K562 (cell line): ENCODE measurements around the gene C10orf95. TPM values are rescaled to one million over a fixed set of nuclear protein-coding genes. Genes with fewer than 3 reads are reported as not detected.

Experiments used
- FOXP1 ChIP-seq: sonication (generic); formaldehyde crosslinking; IDR thresholded peaks from 2 replicates; pipeline ENCODE4 v1.8.0; 2022; ENCODE audit warnings: mild to moderate bottlenecking, missing genetic modification reagents
- GABPB1 ChIP-seq: sonication (generic); formaldehyde crosslinking; IDR thresholded peaks from 2 replicates; pipeline ENCODE4 v1.8.0; 2022; ENCODE audit warnings: mild to moderate bottlenecking, missing genetic modification reagents
- GATAD2B ChIP-seq: fragments of 450-650 bp; IDR thresholded peaks from 2 replicates; pipeline ENCODE4 v1.6.1; 2017; ENCODE audit warnings: mild to moderate bottlenecking, borderline replicate concordance
- ILK ChIP-seq: fragments of 450-650 bp; IDR thresholded peaks from 2 replicates; pipeline ENCODE4 v1.6.1; 2016; ENCODE audit warnings: missing genetic modification characterization, low read depth, mild to moderate bottlenecking, missing compliant biosample characterization, moderate library complexity, borderline replicate concordance
- MGA ChIP-seq: fragments of 450-650 bp; IDR thresholded peaks from 2 replicates; pipeline ENCODE4 v1.6.1; 2016; ENCODE audit warnings: mild to moderate bottlenecking, moderate library complexity
- SMAD2 ChIP-seq: fragments of 150-350 bp; IDR thresholded peaks from 2 replicates; pipeline ENCODE4 v1.6.1; 2014; ENCODE audit warnings: low read depth, mild to moderate bottlenecking, low read length
- SPI1 ChIP-seq: IDR thresholded peaks from 2 replicates; pipeline ENCODE4 v1.6.1; 2011; ENCODE audit warnings: low read depth, low read length, control low read depth, borderline replicate concordance
- SREBF1 ChIP-seq: fragments of 150-350 bp; IDR thresholded peaks from 2 replicates; pipeline ENCODE4 v1.6.1; 2014; ENCODE audit warnings: antibody characterized with exemption, low read depth, low read length, borderline replicate concordance
- TAF1 ChIP-seq: IDR thresholded peaks from 2 replicates; pipeline ENCODE4 v1.6.1; 2011; ENCODE audit warnings: mild to moderate bottlenecking, low read length, moderate library complexity; ENCODE audit not compliant: insufficient read depth, control insufficient read depth, severe bottlenecking; ENCODE audit errors: extremely low read depth
- U2AF1 ChIP-seq: fragments of 200-400 bp; formaldehyde crosslinking; optimal IDR thresholded peaks from 2 replicates; pipeline ENCODE3; 2017; ENCODE audit warnings: mild to moderate bottlenecking, low read depth, low read length, moderate library complexity
- ZBTB17 ChIP-seq: fragments of 450-650 bp; formaldehyde crosslinking; IDR thresholded peaks from 2 replicates; pipeline ENCODE4 v1.4.0; 2020; ENCODE audit warnings: mild to moderate bottlenecking
- ZBTB33 ChIP-seq: sonication (generic); formaldehyde crosslinking; IDR thresholded peaks from 2 replicates; pipeline ENCODE4 v1.8.1; 2023; ENCODE audit warnings: mild to moderate bottlenecking, missing genetic modification reagents
- ZKSCAN3 ChIP-seq: fragments of 250-450 bp; sonication (Bioruptor Pico); IDR thresholded peaks from 2 replicates; pipeline ENCODE4 v1.4.0; 2020
- polyA plus RNA-seq, 8 experiments: library from polyadenylated mRNA; depleted of rRNA in 4 of 8; stranded (reverse) in 5 of 8; unstranded in 3 of 8; fragments of >200 nt; fragmentation: Nextera tagmentation in 2 of 8; fragmentation: Illumina TruSeq in 1 of 8; extraction: Ambion mirVana in 2 of 8; extraction: Trizol in 1 of 8; gene quantifications; 2 replicates each; pipeline versions ENCODE4 v1.2.1 to v1.2.3, GENCODE V29; 2011 to 2014; ENCODE audit warnings: inconsistent platforms in 1 of 8, missing spikeins in 1 of 8
- total RNA-seq, 7 experiments: library from RNA; depleted of rRNA in 6 of 7; stranded (reverse); fragments of >200 nt in 6 of 7; fragmentation: Illumina TruSeq in 2 of 7; extraction: Trizol in 2 of 7; gene quantifications; 2 replicates each; pipeline versions ENCODE4 v1.2.1 to v1.2.3, GENCODE V29; 2011 to 2021; ENCODE audit warnings: low replicate concordance in 1 of 7

Gene C10orf95
- total and polyA plus RNA-seq, 9 of the 15 experiments (the other 6 are each of a cell fraction or from before 2014, with no cell fraction given), result 0.03 to 0.41 (median 0.17) TPM; not detected in 1

- TF ChIP-seq U2AF1 (no peak), ZBTB33 (no peak), SREBF1 (peak; percentile 75; the same call in 1 of the 2 replicates), ZKSCAN3 (no peak), TAF1 (peak; percentile 56), ZBTB17 (CRISPR knock-in tag) (0 out of 2 replicates have a peak, but pooled peaks have one; percentile 38), GABPB1 (CRISPR knock-in tag) (no peak), GATAD2B (no peak), FOXP1 (CRISPR knock-in tag) (0 out of 2 replicates have a peak, but pooled peaks have one; percentile 15), SMAD2 (no peak), SPI1 (0 out of 2 replicates have a peak, but pooled peaks have one; percentile 34), MGA (peak; percentile 11; the same call in 1 of the 2 replicates), ILK (no peak)
Measured at GRCh38 chr10:102449321-102450123, 1.8 kb downstream of the C10orf95 start (continued).
